HG03442 (cell line): ENCODE results near the gene RPS18.

ENCODE experiments used
- ATAC-seq: cut with Tn5 transposase; IDR thresholded peaks from one replicate; pipeline ENCODE4 v1.9.1; 2021; ENCODE audit warnings: mild to moderate bottlenecking, moderate library complexity; ENCODE audit not compliant: unreplicated experiment

The RPS18 gene

GRCh38 chr6:33314515-33314942, 42.7 kb downstream of the RPS18 start:
- ATAC-seq = no peak

- ATAC-seq = no peak
Measured at GRCh38 chr6:33314943-33315792, 43.3 kb downstream of the RPS18 start.

GRCh38 chr6:33315793-33316602, 44.1 kb downstream of the RPS18 start:
- ATAC-seq = no peak

- no peak for ATAC-seq
Measured at GRCh38 chr6:33316603-33317418, 44.9 kb downstream of the RPS18 start.

- ATAC-seq = no peak
Measured at GRCh38 chr6:33317419-33317668, 45.5 kb downstream of the RPS18 start.

- peak; percentile 35 for ATAC-seq
Measured at GRCh38 chr6:33317669-33318425, 46.0 kb downstream of the RPS18 start, which contains the start of gene ZBTB22. Gene ZBTB22 (minus strand): TSS chr6:33317744. CDS start chr6:33316916, 828 bp downstream.

GRCh38 chr6:33318426-33319073, 46.7 kb downstream of the RPS18 start:
- ATAC-seq = no peak

- no peak for ATAC-seq
Measured at GRCh38 chr6:33319939-33320314, 48.1 kb downstream of the RPS18 start.

- no peak for ATAC-seq
Measured at GRCh38 chr6:33320315-33321181, 48.7 kb downstream of the RPS18 start.

- no peak for ATAC-seq
Measured at GRCh38 chr6:33321227-33321626, 49.4 kb downstream of the RPS18 start.

GRCh38 chr6:33323623-33323948, 51.7 kb downstream of the RPS18 start:
- no peak for ATAC-seq

GRCh38 chr6:33324125-33324524, 52.2 kb downstream of the RPS18 start:
- ATAC-seq = no peak
